ENCODE data around the gene BIVM.

BIVM gene

DNA sequence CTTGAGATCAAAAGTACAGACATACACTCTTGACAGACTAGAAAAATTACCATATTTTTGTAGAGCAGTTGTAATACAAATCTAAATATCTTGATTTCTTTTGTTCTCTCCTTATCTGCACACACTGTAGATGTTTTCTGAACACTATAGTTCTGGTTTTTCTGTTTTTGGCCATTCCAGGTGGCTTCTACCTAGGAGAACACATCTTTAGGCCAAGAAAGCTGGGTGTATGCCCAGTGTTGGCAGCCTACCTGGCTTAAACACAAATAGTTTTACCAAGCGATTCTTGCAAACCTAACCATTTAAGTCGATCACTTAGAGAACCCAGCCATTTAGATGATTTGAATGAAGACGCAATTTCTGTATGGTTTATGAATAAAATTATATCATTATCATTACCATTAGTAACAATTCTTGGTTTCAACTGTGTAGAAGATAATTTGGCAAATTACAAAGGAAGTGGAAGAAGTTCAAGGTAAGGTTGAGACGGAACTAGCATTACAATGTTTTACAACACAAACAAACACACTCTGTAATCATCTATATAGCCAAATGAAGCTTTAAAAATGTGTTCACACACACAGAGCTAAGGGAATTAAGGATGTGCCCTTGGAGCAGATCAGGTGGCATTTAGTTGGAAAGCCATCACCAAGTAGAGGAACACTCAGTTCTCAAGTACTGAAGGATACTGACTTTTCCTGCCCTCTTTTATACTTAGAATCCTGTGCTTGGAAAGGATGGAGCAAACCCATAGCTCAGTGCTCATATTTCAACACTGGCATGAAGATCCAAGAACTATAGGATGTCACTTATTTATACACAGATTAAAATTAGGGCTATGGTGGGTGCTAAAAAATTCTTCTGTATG lies 83.1 kb downstream of the BIVM start:
- DNase-seq = no peak
